H1 (cell line): ENCODE measurements around the gene SMPX. TPM values are rescaled to one million over a fixed set of nuclear protein-coding genes. Genes with fewer than 3 reads are reported as not detected.

ENCODE experiments used
- CTCF ChIA-PET: fragments of 300-600 bp; sonication (Branson Sonifier 250); formaldehyde crosslinking; loops from one replicate; lab custom pipeline; 2021; ENCODE audit not compliant: partially characterized antibody; lab: Charles Lee
- POLR2A ChIA-PET: fragments of 300-600 bp; sonication (Branson Sonifier 250); formaldehyde crosslinking; loops from one replicate; lab custom pipeline; 2021; ENCODE audit warnings: inconsistent platforms; ENCODE audit not compliant: partially characterized antibody; lab: Charles Lee
- DNase-seq, 2 experiments: peaks; one replicate each; pipeline versions ENCODE4 v3.0.0 to v3.0.0-alpha.2; 2010 to 2022; ENCODE audit warnings: low spot score in 2 of 2, low read depth in 1 of 2, mixed read lengths in 1 of 2
- FAIRE-seq: peaks from 2 replicates; lab custom pipeline; 2011; peaks lifted over from hg19 to GRCh38; lab: Jason Lieb, UNC
- H2AFZ ChIP-seq: 2 replicates; pipeline ENCODE4 v1.8.1; 2012; ENCODE audit warnings: low read length, inconsistent platforms
- H2AK5ac ChIP-seq: 2 replicates; pipeline ENCODE4 v1.6.1; 2013; ENCODE audit warnings: low read depth, low read length
- H2BK120ac ChIP-seq: replicated peaks from 2 replicates; pipeline ENCODE3; 2013; ENCODE audit warnings: low read depth, low read length, inconsistent platforms
- H2BK12ac ChIP-seq: 2 replicates; pipeline ENCODE4 v1.6.1; 2013; ENCODE audit warnings: low read depth, low read length
- H2BK15ac ChIP-seq: 2 replicates; pipeline ENCODE4 v1.6.1; 2013; ENCODE audit warnings: low read length
- H2BK20ac ChIP-seq: 2 replicates; pipeline ENCODE4 v1.6.1; 2013; ENCODE audit warnings: low read length
- H2BK5ac ChIP-seq: 2 replicates; pipeline ENCODE4 v1.6.1; 2013; ENCODE audit warnings: low read depth, low read length
- H3K14ac ChIP-seq: 2 replicates; pipeline ENCODE4 v1.6.1; 2013; ENCODE audit warnings: inconsistent platforms; ENCODE audit not compliant: insufficient read length
- H3K18ac ChIP-seq: 2 replicates; pipeline ENCODE4 v1.6.1; 2013; ENCODE audit warnings: low read length; ENCODE audit errors: extremely low read depth
- H3K23ac ChIP-seq: 2 replicates; pipeline ENCODE4 v1.6.1; 2013; ENCODE audit warnings: inconsistent platforms; ENCODE audit not compliant: insufficient read length
- H3K23me2 ChIP-seq: 2 replicates; pipeline ENCODE4 v1.6.1; 2013; ENCODE audit warnings: low read depth, low read length
- H3K27ac ChIP-seq: 2 replicates; pipeline ENCODE4 v1.6.1; 2011; ENCODE audit warnings: low read depth, low read length, inconsistent platforms
- H3K27me3 ChIP-seq, 4 experiments: replicated peaks in 1 of 4; 1 replicate in 1 of 4; 2 replicates in 3 of 4; pipeline versions ENCODE4 v1.6.1 to v1.8.1; 2011 to 2013; ENCODE audit warnings: low read length in 3 of 4, mild to moderate bottlenecking in 3 of 4, inconsistent platforms in 2 of 4, mixed read lengths in 2 of 4, moderate library complexity in 1 of 4; ENCODE audit not compliant: control insufficient read depth in 3 of 4, insufficient read depth in 3 of 4; ENCODE audit errors: extremely low read depth in 1 of 4
- H3K36me3 ChIP-seq, 4 experiments: 2 replicates each; pipeline versions ENCODE4 v1.6.1 to v1.8.1; 2011 to 2013; ENCODE audit warnings: mild to moderate bottlenecking in 4 of 4, low read length in 3 of 4, moderate library complexity in 2 of 4, control low read depth in 1 of 4, inconsistent platforms in 1 of 4; ENCODE audit not compliant: insufficient read depth in 4 of 4, control insufficient read depth in 2 of 4
- H3K4ac ChIP-seq: replicated peaks from 2 replicates; pipeline ENCODE3; 2013; ENCODE audit warnings: low read length, low read depth, mixed read lengths, inconsistent platforms; ENCODE audit not compliant: insufficient read length
- H3K4me1 ChIP-seq, 4 experiments: replicated peaks in 1 of 4; 1 replicate in 1 of 4; 2 replicates in 3 of 4; pipeline versions ENCODE4 v1.6.1 to v1.8.1; 2011 to 2013; ENCODE audit warnings: low read length in 3 of 4, inconsistent platforms in 2 of 4, mixed read lengths in 1 of 4; ENCODE audit not compliant: insufficient read depth in 4 of 4, control insufficient read depth in 3 of 4
- H3K4me2 ChIP-seq, 2 experiments: 2 replicates each; pipeline versions ENCODE4 v1.6.1 to v1.8.1; 2011 to 2013; ENCODE audit warnings: low read depth in 2 of 2, low read length in 2 of 2, control low read depth in 1 of 2, inconsistent platforms in 1 of 2, mild to moderate bottlenecking in 1 of 2; ENCODE audit not compliant: insufficient read depth in 1 of 2
- H3K4me3 ChIP-seq, 4 experiments: fragments of 200-600, 300-600 bp in 1 of 4; sonication (generic), shearing (Covaris generic), sonication (Bioruptor Twin) in 1 of 4; 2 replicates each; pipeline versions ENCODE4 v1.5.1 to v1.8.1; 2011 to 2016; ENCODE audit warnings: low read length in 4 of 4, low read depth in 3 of 4, control low read depth in 2 of 4, inconsistent platforms in 2 of 4, mild to moderate bottlenecking in 2 of 4, mixed read lengths in 1 of 4, moderate library complexity in 1 of 4; ENCODE audit not compliant: insufficient read depth in 2 of 4; ENCODE audit errors: extremely low read depth in 1 of 4
- H3K56ac ChIP-seq: replicated peaks from 2 replicates; pipeline ENCODE3; 2013; ENCODE audit warnings: low read depth, mild to moderate bottlenecking, mixed read lengths, low read length, inconsistent platforms; ENCODE audit not compliant: insufficient read length
- H3K79me1 ChIP-seq: 2 replicates; pipeline ENCODE4 v1.6.1; 2013; ENCODE audit warnings: low read depth, low read length, control low read depth
- H3K79me2 ChIP-seq, 2 experiments: 2 replicates each; pipeline versions ENCODE4 v1.6.1 to v1.8.1; 2012 to 2013; ENCODE audit warnings: low read length in 2 of 2, mild to moderate bottlenecking in 2 of 2, inconsistent platforms in 1 of 2; ENCODE audit not compliant: insufficient read depth in 2 of 2, control insufficient read depth in 1 of 2
- H3K9ac ChIP-seq, 4 experiments: replicated peaks in 1 of 4; 1 replicate in 1 of 4; 2 replicates in 3 of 4; pipeline versions ENCODE4 v1.6.1 to v1.8.1; 2011 to 2013; ENCODE audit warnings: low read depth in 3 of 4, low read length in 3 of 4, control low read depth in 2 of 4, mild to moderate bottlenecking in 2 of 4, moderate library complexity in 2 of 4, inconsistent platforms in 1 of 4; ENCODE audit errors: extremely low read depth in 1 of 4
- H3K9me3 ChIP-seq, 2 experiments: 2 replicates each; pipeline versions ENCODE4 v1.6.1 to v1.8.1; 2012 to 2013; ENCODE audit warnings: mild to moderate bottlenecking in 2 of 2, moderate library complexity in 2 of 2, control low read depth in 1 of 2, inconsistent platforms in 1 of 2, low read depth in 1 of 2, low read length in 1 of 2, mixed read lengths in 1 of 2; ENCODE audit not compliant: insufficient read depth in 2 of 2
- H4K20me1 ChIP-seq, 2 experiments: replicated peaks in 1 of 2; 2 replicates each; pipeline versions ENCODE3 to v1.8.1; 2011 to 2013; ENCODE audit warnings: inconsistent platforms in 2 of 2, low read length in 2 of 2, mild to moderate bottlenecking in 1 of 2; ENCODE audit not compliant: insufficient read depth in 2 of 2, control insufficient read depth in 1 of 2
- H4K5ac ChIP-seq: 2 replicates; pipeline ENCODE4 v1.6.1; 2013; ENCODE audit warnings: low read length, low read depth, mixed read lengths, inconsistent platforms; ENCODE audit not compliant: insufficient read length
- H4K8ac ChIP-seq: 2 replicates; pipeline ENCODE4 v1.8.0; 2013; ENCODE audit warnings: mild to moderate bottlenecking, moderate library complexity, low read length, inconsistent platforms; ENCODE audit not compliant: insufficient read depth; ENCODE audit errors: extremely low read depth
- H4K91ac ChIP-seq: replicated peaks from 2 replicates; pipeline ENCODE3; 2013; ENCODE audit warnings: low read length, mixed read lengths, inconsistent platforms; ENCODE audit not compliant: insufficient read length
- BCL11A ChIP-seq, 2 experiments: IDR thresholded peaks; one replicate each; pipeline ENCODE4 v1.6.1; 2011; ENCODE audit warnings: low read depth in 2 of 2, low read length in 2 of 2, mild to moderate bottlenecking in 2 of 2
- CBX8 ChIP-seq: fragments of 300-800, 300-1000 bp; sonication (generic); IDR thresholded peaks from 2 replicates; pipeline ENCODE4 v1.7.1; 2016; ENCODE audit warnings: low read depth, low read length, borderline replicate concordance
- CTBP2 ChIP-seq: IDR thresholded peaks from 2 replicates; pipeline ENCODE4 v1.7.0; 2011; ENCODE audit warnings: borderline replicate concordance, mild to moderate bottlenecking, moderate library complexity, mixed read lengths, low read length; ENCODE audit not compliant: insufficient read depth, insufficient read length
- EZH2 ChIP-seq: fragments of 200-600 bp; sonication (generic); IDR thresholded peaks from 2 replicates; pipeline ENCODE4 v1.7.1; 2012; ENCODE audit warnings: low read depth, mild to moderate bottlenecking, moderate library complexity, low read length, inconsistent platforms; ENCODE audit not compliant: severe bottlenecking
- GABPA ChIP-seq: IDR thresholded peaks from 2 replicates; pipeline ENCODE4 v1.6.1; 2011; ENCODE audit warnings: mild to moderate bottlenecking, low read length, moderate library complexity, borderline replicate concordance; ENCODE audit not compliant: insufficient read depth
- HDAC6 ChIP-seq: IDR thresholded peaks from one replicate; pipeline ENCODE4 v1.7.1; 2012; ENCODE audit warnings: low read depth, mild to moderate bottlenecking, inconsistent platforms, low read length, moderate library complexity
- POLR2AphosphoS5 ChIP-seq: IDR thresholded peaks from 2 replicates; pipeline ENCODE4 v1.6.1; 2011; ENCODE audit warnings: low read depth, low read length
- POU5F1 ChIP-seq: IDR thresholded peaks from 2 replicates; pipeline ENCODE4 v1.6.1; 2011; ENCODE audit warnings: low read depth, mild to moderate bottlenecking, low read length, moderate library complexity
- SUZ12 ChIP-seq: fragments of 200-600 bp; sonication (generic); IDR thresholded peaks from 2 replicates; pipeline ENCODE4 v1.6.1; 2012; ENCODE audit warnings: mild to moderate bottlenecking, inconsistent platforms, low read length, moderate library complexity, mixed read lengths
- WGBS, 2 experiments: shearing (Covaris generic) in 1 of 2; methylation state at CpG; one replicate each; pipeline versions ENCODE4 v1.1.6 to v1.1.7; 2013 to 2015; ENCODE audit warnings: low lambda C conversion rate in 2 of 2, mixed read lengths in 2 of 2, inconsistent platforms in 1 of 2, low coverage in 1 of 2, missing lambda C conversion rate in 1 of 2; ENCODE audit not compliant: insufficient replicate concordance in 2 of 2, insufficient coverage in 1 of 2, insufficient read length in 1 of 2; ENCODE audit errors: extremely low coverage in 1 of 2, missing lambda C conversion rate in 1 of 2; 5-methylcytosine and 5-hydroxymethylcytosine counted together
- polyA plus RNA-seq, 7 experiments: library from polyadenylated mRNA; depleted of rRNA in 3 of 7; stranded (reverse) in 5 of 7; unstranded in 2 of 7; fragments of >200 nt in 5 of 7; fragments of 200-250 nt in 2 of 7; gene quantifications; 1 replicate in 5 of 7; 2 replicates in 1 of 7; 4 replicates in 1 of 7; pipeline versions ENCODE4 v1.2.1 to v1.2.3, GENCODE V29; 2011 to 2013; ENCODE audit warnings: missing spikeins in 2 of 7, mixed read lengths in 2 of 7
- total RNA-seq: library from RNA; stranded (reverse); fragmentation: NEBNext Ultra II Directional; extraction: Animal tissue kit (Norgen Biotek cat#: 25700); gene quantifications from 2 replicates; pipeline ENCODE4 v1.2.1, GENCODE V29; 2021

The SMPX gene
- total and polyA plus RNA-seq, 2 of the 8 experiments (the other 6 are each of a cell fraction or from before 2014, with no cell fraction given) = not detected

- no peak overlapping the region for H3K4ac ChIP-seq
- H3K9ac ChIP-seq = no peak overlapping the region
- DNase-seq (no peak), FAIRE-seq (no peak)
- no peak overlapping the region for H2BK20ac ChIP-seq
- no peak overlapping the region for H2AK5ac ChIP-seq
- H2BK12ac ChIP-seq = no peak overlapping the region
- POLR2A ChIA-PET = no interaction called here
- no peak overlapping the region for H3K23ac ChIP-seq
- no peak overlapping the region for H3K4me3 ChIP-seq
- H3K79me1 ChIP-seq = no peaks in the 10 kb centered on the region
- no peak for TF ChIP-seq GABPA
- TF ChIP-seq POLR2AphosphoS5 = no peak
- no peak for TF ChIP-seq CTBP2
- TF ChIP-seq SUZ12 = no peak
- no peak for TF ChIP-seq POU5F1
- TF ChIP-seq EZH2 = no peak
- no peak for TF ChIP-seq BCL11A (IDR thresholded peaks at IDR 0.05; ENCODE audit: low read depth in 2 of 2, low read length in 2 of 2)
- TF ChIP-seq HDAC6 = no peak
- TF ChIP-seq CBX8 = no peak
- H4K20me1 ChIP-seq = no peaks in the 10 kb centered on the region
- H3K9me3 ChIP-seq = no peaks in the 10 kb centered on the region
- no peak overlapping the region for H3K4me2 ChIP-seq
- H3K23me2 ChIP-seq = no peaks in the 10 kb centered on the region
- no peak overlapping the region for H3K18ac ChIP-seq
- no peak overlapping the region for H3K14ac ChIP-seq
- no peak overlapping the region for H4K5ac ChIP-seq
- H3K36me3 ChIP-seq = no peaks in the 10 kb centered on the region
- no peak overlapping the region for H2BK5ac ChIP-seq
- no peak overlapping the region for H2AFZ ChIP-seq
- no peak overlapping the region for H4K8ac ChIP-seq
- H3K4me1 ChIP-seq = no peaks in the 10 kb centered on the region
- H3K79me2 ChIP-seq = no peaks in the 10 kb centered on the region
- 95% methylated on average over 4 of the region's 4 CpGs; no CpG with 5 or more reads in 1 of the 2 experiments for WGBS, 2 experiments
- H2BK15ac ChIP-seq = no peak overlapping the region
- H3K56ac ChIP-seq = no peak overlapping the region
- no peaks in the 10 kb centered on the region for H3K27me3 ChIP-seq
- H4K91ac ChIP-seq = no peak overlapping the region
- CTCF ChIA-PET = no interaction called here
- no peak overlapping the region for H2BK120ac ChIP-seq
- H3K27ac ChIP-seq = no peak overlapping the region
Observed at GRCh38 chrX:21678048-21678612, 79.8 kb downstream of the SMPX start.
